ENCODE measurements around the gene MSRB2.
"Not testable (repeated sequence)": the region's sequence is repeated elsewhere in the genome, so short reads cannot be mapped to it uniquely, and the experiment has no call there.

Gene MSRB2

GRCh38 chr10:23063045-23063972, 32.1 kb upstream of the MSRB2 start:
- TF ChIP-seq TSHZ2 (CRISPR knock-in tag; IDR thresholded peaks at IDR 0.05) = no peak
- TF ChIP-seq CSDC2 (CRISPR knock-in tag; IDR thresholded peaks at IDR 0.05) = no peak
- no peak for TF ChIP-seq TCF4 (CRISPR knock-in tag; IDR thresholded peaks at IDR 0.05; ENCODE audit: borderline replicate concordance)
- no peak for ATAC-seq

DNA sequence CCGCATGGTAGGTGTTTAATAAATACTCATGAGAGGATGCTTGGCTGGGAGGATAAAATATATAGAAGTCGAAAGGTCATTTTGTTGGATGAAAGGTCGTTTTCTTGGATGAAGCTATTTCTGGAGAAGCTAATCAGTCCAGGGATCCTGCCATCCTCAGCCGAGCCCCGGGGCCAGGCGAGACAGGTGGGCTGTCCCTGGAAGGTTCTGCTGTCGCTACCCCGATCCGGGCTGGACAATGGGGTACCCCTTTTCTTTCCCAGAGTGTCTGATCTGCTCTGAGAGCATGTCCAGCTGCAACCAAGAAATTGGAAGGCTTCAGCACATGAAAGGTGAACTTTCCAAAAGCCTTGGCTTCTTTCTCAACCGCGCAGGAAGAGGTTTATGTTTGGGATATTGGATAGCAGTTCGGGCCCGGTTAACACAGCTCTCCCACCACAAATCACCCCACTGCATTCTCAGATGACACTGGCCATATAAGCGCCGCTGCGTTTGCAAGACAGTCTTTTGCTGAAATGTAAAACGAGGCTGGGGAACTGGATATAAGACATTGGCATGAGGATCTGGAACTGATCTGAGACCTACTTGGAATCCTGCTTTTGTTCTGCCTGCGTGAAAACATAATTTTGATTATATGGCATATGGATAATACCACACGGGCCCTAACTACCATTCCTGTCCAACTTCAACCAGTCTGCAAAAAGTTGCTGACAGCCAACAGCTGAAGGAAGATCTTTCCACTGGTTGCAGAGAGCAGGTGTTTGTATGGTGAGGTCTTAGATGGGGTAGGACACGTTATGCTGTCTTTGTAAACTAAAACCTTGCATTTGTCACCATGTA, 31.2 kb upstream of the MSRB2 start:
- ATAC-seq = no peak
- TF ChIP-seq, protein P1, sequence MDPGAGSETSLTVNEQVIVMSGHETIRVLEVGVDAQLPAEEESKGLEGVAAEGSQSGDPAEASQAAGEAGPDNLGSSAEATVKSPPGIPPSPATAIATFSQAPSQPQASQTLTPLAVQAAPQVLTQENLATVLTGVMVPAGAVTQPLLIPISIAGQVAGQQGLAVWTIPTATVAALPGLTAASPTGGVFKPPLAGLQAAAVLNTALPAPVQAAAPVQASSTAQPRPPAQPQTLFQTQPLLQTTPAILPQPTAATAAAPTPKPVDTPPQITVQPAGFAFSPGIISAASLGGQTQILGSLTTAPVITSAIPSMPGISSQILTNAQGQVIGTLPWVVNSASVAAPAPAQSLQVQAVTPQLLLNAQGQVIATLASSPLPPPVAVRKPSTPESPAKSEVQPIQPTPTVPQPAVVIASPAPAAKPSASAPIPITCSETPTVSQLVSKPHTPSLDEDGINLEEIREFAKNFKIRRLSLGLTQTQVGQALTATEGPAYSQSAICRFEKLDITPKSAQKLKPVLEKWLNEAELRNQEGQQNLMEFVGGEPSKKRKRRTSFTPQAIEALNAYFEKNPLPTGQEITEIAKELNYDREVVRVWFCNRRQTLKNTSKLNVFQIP (CRISPR knock-in tag; IDR thresholded peaks at IDR 0.05; ENCODE audit: borderline replicate concordance, low read depth) = no peak
- TF ChIP-seq RARB (CRISPR knock-in tag; IDR thresholded peaks at IDR 0.05) (no peak), SNAI2 (CRISPR knock-in tag; IDR thresholded peaks at IDR 0.05) (no peak), TSHZ2 (CRISPR knock-in tag; IDR thresholded peaks at IDR 0.05) (no peak), CSDC2 (CRISPR knock-in tag; IDR thresholded peaks at IDR 0.05) (no peak), TCF4 (CRISPR knock-in tag; IDR thresholded peaks at IDR 0.05; ENCODE audit: borderline replicate concordance) (no peak), ZFP3 (CRISPR knock-in tag; IDR thresholded peaks at IDR 0.05) (no peak), GLIS3 (CRISPR knock-in tag; IDR thresholded peaks at IDR 0.05) (no peak), ZNF70 (CRISPR knock-in tag; IDR thresholded peaks at IDR 0.05) (no peak), ZNF8 (CRISPR knock-in tag; IDR thresholded peaks at IDR 0.05) (no peak), CSRNP3 (CRISPR knock-in tag; IDR thresholded peaks at IDR 0.05) (no peak), ESRRG (CRISPR knock-in tag; IDR thresholded peaks at IDR 0.05) (no peak), ISL1 (CRISPR knock-in tag; IDR thresholded peaks at IDR 0.05) (no peak), BACH2 (CRISPR knock-in tag; IDR thresholded peaks at IDR 0.05; ENCODE audit: borderline replicate concordance) (no peak), ARNTL (CRISPR knock-in tag; IDR thresholded peaks at IDR 0.05; ENCODE audit: borderline replicate concordance, low read depth) (no peak), ZC3H10 (CRISPR knock-in tag; IDR thresholded peaks at IDR 0.05) (no peak)
- TF ChIP-seq, protein P2, sequence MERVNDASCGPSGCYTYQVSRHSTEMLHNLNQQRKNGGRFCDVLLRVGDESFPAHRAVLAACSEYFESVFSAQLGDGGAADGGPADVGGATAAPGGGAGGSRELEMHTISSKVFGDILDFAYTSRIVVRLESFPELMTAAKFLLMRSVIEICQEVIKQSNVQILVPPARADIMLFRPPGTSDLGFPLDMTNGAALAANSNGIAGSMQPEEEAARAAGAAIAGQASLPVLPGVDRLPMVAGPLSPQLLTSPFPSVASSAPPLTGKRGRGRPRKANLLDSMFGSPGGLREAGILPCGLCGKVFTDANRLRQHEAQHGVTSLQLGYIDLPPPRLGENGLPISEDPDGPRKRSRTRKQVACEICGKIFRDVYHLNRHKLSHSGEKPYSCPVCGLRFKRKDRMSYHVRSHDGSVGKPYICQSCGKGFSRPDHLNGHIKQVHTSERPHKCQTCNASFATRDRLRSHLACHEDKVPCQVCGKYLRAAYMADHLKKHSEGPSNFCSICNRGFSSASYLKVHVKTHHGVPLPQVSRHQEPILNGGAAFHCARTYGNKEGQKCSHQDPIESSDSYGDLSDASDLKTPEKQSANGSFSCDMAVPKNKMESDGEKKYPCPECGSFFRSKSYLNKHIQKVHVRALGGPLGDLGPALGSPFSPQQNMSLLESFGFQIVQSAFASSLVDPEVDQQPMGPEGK (CRISPR knock-in tag; IDR thresholded peaks at IDR 0.05; ENCODE audit: borderline replicate concordance) = no peak
- TF ChIP-seq, protein P3, sequence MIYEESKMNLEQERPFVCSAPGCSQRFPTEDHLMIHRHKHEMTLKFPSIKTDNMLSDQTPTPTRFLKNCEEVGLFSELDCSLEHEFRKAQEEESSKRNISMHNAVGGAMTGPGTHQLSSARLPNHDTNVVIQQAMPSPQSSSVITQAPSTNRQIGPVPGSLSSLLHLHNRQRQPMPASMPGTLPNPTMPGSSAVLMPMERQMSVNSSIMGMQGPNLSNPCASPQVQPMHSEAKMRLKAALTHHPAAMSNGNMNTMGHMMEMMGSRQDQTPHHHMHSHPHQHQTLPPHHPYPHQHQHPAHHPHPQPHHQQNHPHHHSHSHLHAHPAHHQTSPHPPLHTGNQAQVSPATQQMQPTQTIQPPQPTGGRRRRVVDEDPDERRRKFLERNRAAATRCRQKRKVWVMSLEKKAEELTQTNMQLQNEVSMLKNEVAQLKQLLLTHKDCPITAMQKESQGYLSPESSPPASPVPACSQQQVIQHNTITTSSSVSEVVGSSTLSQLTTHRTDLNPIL (CRISPR knock-in tag; IDR thresholded peaks at IDR 0.05; ENCODE audit: low read depth) = no peak

DNA sequence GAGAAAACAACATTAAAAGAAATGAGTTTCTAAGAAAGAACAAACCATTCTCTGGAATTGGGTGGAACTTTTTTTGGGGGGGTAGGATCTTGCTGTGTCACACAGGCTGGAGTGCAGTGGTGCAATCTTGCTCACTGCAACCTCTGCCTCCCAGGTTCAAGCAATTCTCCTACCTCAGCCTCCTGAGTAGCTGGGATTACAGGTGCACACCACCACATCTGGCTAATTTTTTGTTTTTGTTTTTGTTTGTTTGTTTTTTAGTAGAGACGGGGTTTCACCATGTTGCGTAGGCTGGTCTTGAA, 30.6 kb upstream of the MSRB2 start:
- not testable (repeated sequence) for ATAC-seq

All from SK-N-SH treated with all-trans-retinoic acid at 6 μM for 48 hours (cell line).